GM06990 (cell line): ENCODE results near the gene SLC35F5.

ENCODE experiments used
- DNase-seq: peaks from one replicate; pipeline ENCODE4 v3.0.0-alpha.2; 2011; ENCODE audit not compliant: insufficient read length; ENCODE audit errors: extremely low read depth
- H3K27me3 ChIP-seq: replicated peaks from 2 replicates; pipeline ENCODE4 v1.6.0; 2011; ENCODE audit warnings: low read length; ENCODE audit not compliant: control insufficient read depth, insufficient read depth
- H3K36me3 ChIP-seq: 2 replicates; pipeline ENCODE4 v1.5.1; 2011; ENCODE audit warnings: low read length; ENCODE audit not compliant: control insufficient read depth, insufficient read depth
- H3K4me3 ChIP-seq: replicated peaks from 2 replicates; pipeline ENCODE4 v1.5.1; 2011; ENCODE audit warnings: low read depth, mild to moderate bottlenecking, control low read depth, low read length
- CTCF ChIP-seq: IDR thresholded peaks from 2 replicates; pipeline ENCODE4 v1.5.1; 2011; ENCODE audit warnings: low read length, control low read depth, mild to moderate bottlenecking, inconsistent platforms; ENCODE audit not compliant: insufficient read depth, poor library complexity, severe bottlenecking

Gene SLC35F5

GRCh38 chr2:113756355-113757137 is at the start of gene SLC35F5:
Gene SLC35F5, minus strand, starts transcription at chr2:113756642. Its CDS starts 233 bp downstream, at chr2:113756409.
- TF ChIP-seq CTCF, result no peak
- Histone ChIP-seq H3K36me3 (no peaks in the 10 kb centered on the region), H3K4me3 (peak within 1 kb of the TSS; percentile 83), H3K27me3 (no peaks in the 10 kb centered on the region)
- DNase-seq, result peak; percentile 97

GRCh38 chr2:113799375-113799774 is 42.9 kb upstream of the SLC35F5 start:
- Histone ChIP-seq H3K27me3 (no peaks in the 10 kb centered on the region), H3K4me3 (no peak overlapping the region), H3K36me3 (no peaks in the 10 kb centered on the region)
- DNase-seq, result no peak
- no peak for TF ChIP-seq CTCF

DNA sequence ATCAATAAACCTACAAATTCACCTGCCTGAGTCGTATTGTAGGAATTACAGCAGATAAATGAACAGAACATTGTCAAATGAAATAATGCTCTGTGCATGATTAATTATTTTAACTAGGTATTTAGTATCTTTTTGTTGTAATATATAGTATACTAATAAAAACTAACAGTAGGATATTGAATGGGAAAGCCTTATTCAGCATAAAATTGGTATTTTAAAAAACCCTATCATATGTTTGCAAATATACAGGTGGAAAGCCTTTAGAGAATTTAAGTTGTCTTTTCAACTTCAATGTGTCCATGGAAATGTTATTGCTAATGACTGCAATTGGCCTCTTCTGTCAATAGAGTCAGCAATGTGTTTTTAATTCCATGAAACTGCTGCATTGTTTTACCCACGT is 40.8 kb upstream of the SLC35F5 start:
- H3K27me3 ChIP-seq, result no peaks in the 10 kb centered on the region
- H3K4me3 ChIP-seq, result no peak overlapping the region
- no peaks in the 10 kb centered on the region for H3K36me3 ChIP-seq
- no peak for TF ChIP-seq CTCF
- DNase-seq, result no peak

GRCh38 chr2:113796592-113797175 is 40.2 kb upstream of the SLC35F5 start:
- H3K27me3 ChIP-seq, result no peaks in the 10 kb centered on the region
- no peak overlapping the region for H3K4me3 ChIP-seq
- no peaks in the 10 kb centered on the region for H3K36me3 ChIP-seq
- DNase-seq, result no peak
- no peak for TF ChIP-seq CTCF

DNA sequence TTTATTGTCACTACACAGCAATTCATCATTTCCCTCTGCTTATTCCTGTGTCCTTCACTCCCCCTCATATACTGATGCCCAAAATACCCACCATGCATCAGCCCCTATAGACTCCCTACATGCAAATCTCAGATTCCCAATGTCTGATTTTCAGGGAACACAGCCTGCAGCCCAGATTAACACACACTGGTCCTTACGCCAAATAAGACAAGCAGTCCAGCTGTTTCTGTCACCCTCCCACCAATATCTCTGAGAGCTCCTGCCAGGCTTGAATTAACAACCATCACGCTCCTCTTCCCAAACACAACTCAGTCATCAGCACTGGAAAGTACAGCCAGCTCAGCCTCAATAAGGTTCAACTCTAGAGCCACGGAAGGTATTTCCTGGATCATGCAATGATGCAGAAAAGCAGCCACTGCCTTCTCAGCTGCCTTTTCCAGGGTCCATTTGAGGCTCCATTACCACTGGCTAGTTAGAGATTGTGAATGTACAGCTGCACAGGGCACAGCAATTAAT is 39.0 kb upstream of the SLC35F5 start:
- no peak for DNase-seq
- H3K36me3 ChIP-seq, result no peaks in the 10 kb centered on the region
- H3K27me3 ChIP-seq, result no peaks in the 10 kb centered on the region
- no peak overlapping the region for H3K4me3 ChIP-seq
- no peak for TF ChIP-seq CTCF
